HG03442 (cell line): ENCODE results near the gene TET1.
"Not testable (repeated sequence)": the region's sequence is repeated elsewhere in the genome, so short reads cannot be mapped to it uniquely, and the experiment has no call there.

Experiments
- ATAC-seq: cut with Tn5 transposase; IDR thresholded peaks from one replicate; pipeline ENCODE4 v1.9.1; 2021; ENCODE audit warnings: mild to moderate bottlenecking, moderate library complexity; ENCODE audit not compliant: unreplicated experiment

Gene TET1

GRCh38 chr10:68560186-68560942 is at the start of gene TET1:
TSS of gene TET1 (plus strand) at chr10:68560337. CDS start at chr10:68572339, 12,002 bp downstream.
- no peak for ATAC-seq

- not testable (repeated sequence) for ATAC-seq
These were observed 43.9 kb upstream of the TET1 start for GRCh38 chr10:68516216-68516615.

- ATAC-seq, result no peak
These were observed 43.4 kb upstream of the TET1 start for GRCh38 chr10:68516766-68517165.

- no peak for ATAC-seq
These were observed 42.9 kb upstream of the TET1 start for GRCh38 chr10:68517188-68517587.

GRCh38 chr10:68518609-68519008 is 41.5 kb upstream of the TET1 start:
- ATAC-seq, result not testable (repeated sequence)

GRCh38 chr10:68525490-68526038 is 34.6 kb upstream of the TET1 start:
- ATAC-seq, result not testable (repeated sequence)

- peak; percentile 38 for ATAC-seq
These were observed 33.4 kb upstream of the TET1 start for GRCh38 chr10:68526634-68527307.

- ATAC-seq, result no peak
These were observed 23.2 kb upstream of the TET1 start for GRCh38 chr10:68536973-68537372.

GRCh38 chr10:68537796-68538195 is 22.3 kb upstream of the TET1 start:
- no peak for ATAC-seq

- ATAC-seq, result peak; percentile 83
These were observed 16.9 kb upstream of the TET1 start for GRCh38 chr10:68543004-68543918.

GRCh38 chr10:68550747-68551411 is 9.3 kb upstream of the TET1 start:
- ATAC-seq, result peak; percentile 79

- ATAC-seq, result no peak
These were observed 7.0 kb upstream of the TET1 start for GRCh38 chr10:68553138-68553537.

- no peak for ATAC-seq
These were observed 6.5 kb upstream of the TET1 start for GRCh38 chr10:68553599-68553998.

- ATAC-seq, result no peak
These were observed 1.7 kb upstream of the TET1 start for GRCh38 chr10:68558478-68558877.

GRCh38 chr10:68559251-68559650 is 886 bp upstream of the TET1 start:
- ATAC-seq, result no peak

GRCh38 chr10:68559841-68560185 is 324 bp upstream of the TET1 start:
- no peak for ATAC-seq

GRCh38 chr10:68560943-68561864 is 1.1 kb downstream of the TET1 start:
- no peak for ATAC-seq

- no peak for ATAC-seq
These were observed 1.9 kb downstream of the TET1 start for GRCh38 chr10:68561865-68562649.
